Smooth muscle cell of the brain vasculature (primary cell): ENCODE results near the gene KCNH8.

Source experiments
- DNase-seq: peaks from one replicate; pipeline ENCODE4 v3.0.0-alpha.2; 2012; ENCODE audit warnings: low read depth, low spot score

The KCNH8 gene

GRCh38 chr3:19363071-19363470 lies 214.8 kb downstream of the KCNH8 start:
- no peak for DNase-seq

DNA sequence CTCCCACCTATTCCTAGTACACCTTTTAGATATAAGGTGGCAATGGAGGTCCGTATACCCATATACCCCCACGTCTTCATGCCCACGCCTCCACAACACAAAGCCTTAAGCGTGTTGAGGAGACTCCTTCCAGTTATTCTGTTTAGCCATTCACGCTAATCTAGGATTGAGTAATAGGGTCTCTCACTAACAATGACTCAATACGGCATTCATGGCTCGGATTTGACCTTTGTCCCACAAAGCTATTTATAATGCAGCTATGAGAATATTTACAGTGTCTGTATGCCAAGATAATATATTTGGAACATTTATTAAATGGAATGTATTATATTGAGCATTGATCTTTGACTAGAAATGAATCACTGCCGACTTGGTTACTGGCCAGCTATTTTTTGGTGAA lies 215.8 kb downstream of the KCNH8 start:
- no peak for DNase-seq

GRCh38 chr3:19365471-19365870 lies 217.2 kb downstream of the KCNH8 start:
- DNase-seq = no peak

GRCh38 chr3:19384868-19385267 lies 236.6 kb downstream of the KCNH8 start:
- DNase-seq = no peak

DNA sequence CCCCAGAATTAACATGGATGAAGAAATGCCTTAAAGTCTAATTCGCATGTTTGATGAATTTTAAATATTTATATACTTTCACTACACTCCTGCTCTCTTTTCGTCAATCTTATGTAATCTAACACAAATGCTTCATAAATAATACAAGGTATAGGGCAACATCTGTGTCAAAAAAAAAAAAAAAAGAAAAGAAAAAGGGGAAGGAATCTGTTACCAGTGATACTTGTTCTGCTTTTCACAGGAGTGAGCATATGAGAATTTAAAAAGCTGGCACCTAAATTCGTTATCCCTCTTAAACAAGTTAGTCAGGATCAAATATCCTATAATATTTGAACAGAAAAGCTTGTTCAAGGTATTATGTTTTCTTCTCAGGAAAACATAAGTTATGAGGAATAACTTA lies 243.8 kb downstream of the KCNH8 start:
- DNase-seq = no peak

DNA sequence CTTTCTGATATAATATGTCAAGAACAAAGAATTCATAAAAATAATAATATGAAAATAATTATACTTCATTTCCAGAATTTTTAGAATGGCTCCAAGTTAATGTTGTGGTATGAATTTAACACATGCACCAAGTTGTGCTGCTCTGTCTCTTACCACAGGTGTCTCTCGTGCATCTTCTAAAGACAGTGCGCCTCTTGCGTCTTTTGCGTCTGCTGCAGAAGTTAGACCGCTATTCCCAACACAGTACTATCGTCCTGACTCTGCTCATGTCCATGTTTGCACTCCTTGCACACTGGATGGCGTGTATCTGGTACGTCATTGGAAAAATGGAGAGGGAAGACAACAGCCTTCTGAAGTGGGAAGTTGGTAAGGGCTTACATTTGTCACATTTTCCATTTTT lies 246.6 kb downstream of the KCNH8 start:
- no peak for DNase-seq

- no peak for DNase-seq
Measured at GRCh38 chr3:19396726-19397125, 248.4 kb downstream of the KCNH8 start.

- DNase-seq = no peak
Measured at GRCh38 chr3:19399356-19399755, 251.0 kb downstream of the KCNH8 start.

DNA sequence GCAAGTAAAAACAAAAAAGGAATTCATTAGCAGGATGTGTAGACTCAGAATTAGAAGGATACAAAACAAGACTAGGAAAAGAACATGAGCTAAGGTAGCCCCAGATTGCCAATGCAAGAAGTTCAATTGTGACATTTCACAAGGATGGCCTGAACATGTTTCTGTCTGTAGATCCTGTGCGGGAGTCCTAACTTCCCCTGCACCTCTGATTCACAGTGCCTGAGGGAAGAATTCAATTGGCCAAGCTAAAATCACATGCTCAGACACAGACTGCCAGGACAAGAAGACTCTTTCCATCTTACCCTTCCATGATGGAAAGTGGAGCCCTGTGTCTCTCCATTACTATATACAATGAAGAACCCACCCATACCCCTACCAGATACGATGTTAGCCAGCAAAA lies 251.5 kb downstream of the KCNH8 start:
- DNase-seq = no peak

GRCh38 chr3:19420159-19420558 lies 271.8 kb downstream of the KCNH8 start:
- no peak for DNase-seq

GRCh38 chr3:19425825-19426224 lies 277.5 kb downstream of the KCNH8 start:
- DNase-seq = no peak

DNA sequence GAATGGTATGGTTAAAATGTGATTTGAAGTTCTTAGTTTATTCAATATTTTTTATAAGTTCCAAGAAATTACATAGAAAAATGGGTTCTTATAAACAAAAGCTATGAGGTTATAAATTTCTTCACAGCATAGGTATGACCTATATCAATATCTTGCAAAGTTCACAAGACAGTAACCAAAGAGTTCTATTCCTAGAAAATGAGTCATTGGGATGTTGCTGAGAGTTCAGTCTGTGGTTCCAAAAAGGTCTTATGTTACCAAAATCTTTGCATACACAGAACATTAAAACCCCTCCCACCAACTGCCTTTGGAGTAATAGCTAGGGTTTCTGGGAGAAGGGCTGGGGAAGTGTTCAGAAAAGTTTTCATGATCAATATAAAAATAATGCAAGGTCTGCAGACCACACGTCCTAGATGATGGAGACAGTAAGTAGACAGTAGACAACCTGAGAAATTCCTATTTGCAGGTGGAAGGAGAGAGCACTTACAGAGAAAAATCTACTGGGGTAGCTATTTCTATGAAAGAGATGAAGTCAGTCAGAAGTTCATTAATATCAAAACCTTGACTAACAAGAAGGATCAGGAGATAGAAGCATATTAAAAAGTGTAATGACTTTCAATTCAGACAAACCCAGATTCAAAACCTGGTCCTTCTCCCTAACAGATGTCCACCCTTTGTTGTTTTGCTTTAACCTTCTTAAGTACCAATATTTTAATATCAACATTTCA lies 279.3 kb downstream of the KCNH8 start:
- no peak for DNase-seq

DNA sequence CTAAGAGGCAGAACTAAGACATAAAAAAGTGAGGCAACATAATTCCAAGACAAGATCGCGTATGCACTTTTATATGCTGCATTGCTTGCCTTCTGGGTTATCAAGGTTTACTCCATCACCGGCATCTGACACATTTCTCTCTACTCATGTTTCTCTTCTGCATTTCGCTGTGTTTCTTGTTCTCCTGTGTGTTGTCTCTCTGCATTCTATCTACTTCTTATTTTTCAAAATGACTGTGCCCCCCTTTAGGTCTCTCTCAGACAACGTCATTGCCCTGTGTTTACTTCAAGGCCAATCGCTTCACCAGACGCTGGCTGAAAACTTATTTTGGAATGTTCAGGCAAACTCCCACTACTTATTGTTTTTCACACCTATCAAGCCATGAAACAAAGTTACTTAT lies 280.4 kb downstream of the KCNH8 start:
- DNase-seq = no peak

DNA sequence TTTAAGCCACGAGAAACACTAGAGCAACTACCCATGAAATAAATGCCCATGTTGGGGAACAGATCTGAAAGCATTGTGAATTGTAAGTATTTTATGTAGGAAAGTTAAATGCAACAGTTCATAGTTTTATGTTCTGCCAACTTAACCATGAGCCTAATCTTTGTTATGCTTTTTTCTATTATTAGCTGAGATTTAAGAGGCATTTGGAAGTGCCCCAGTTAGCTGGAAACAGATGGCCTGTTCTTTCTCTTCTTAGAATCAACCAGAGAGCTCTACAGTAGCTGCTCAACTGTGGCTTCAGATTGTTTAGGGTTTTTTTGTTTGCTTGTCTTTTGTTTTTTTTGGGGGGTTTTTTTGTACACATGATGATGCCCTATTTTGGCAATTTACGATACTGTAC lies 284.4 kb downstream of the KCNH8 start:
- no peak for DNase-seq

GRCh38 chr3:19436746-19437145 lies 288.4 kb downstream of the KCNH8 start:
- no peak for DNase-seq

DNA sequence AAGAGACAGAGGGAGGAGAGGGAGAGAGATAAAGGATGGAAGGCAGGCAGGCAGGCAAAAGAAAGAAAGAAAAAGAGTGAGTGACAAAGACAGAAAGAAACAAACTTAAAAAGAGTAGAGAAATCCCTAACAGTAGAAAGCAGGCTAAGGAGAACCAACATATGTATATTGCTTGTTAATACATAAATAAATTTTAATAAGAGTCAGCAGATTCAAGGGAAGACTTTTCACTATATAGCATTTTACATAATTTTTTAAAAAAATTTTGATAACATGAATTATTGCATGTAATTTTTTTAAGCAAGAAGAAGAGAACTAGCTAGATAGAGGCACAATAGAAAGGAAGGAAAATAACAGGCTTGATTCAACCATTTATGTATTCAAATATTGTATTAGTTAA lies 291.6 kb downstream of the KCNH8 start:
- no peak for DNase-seq

DNA sequence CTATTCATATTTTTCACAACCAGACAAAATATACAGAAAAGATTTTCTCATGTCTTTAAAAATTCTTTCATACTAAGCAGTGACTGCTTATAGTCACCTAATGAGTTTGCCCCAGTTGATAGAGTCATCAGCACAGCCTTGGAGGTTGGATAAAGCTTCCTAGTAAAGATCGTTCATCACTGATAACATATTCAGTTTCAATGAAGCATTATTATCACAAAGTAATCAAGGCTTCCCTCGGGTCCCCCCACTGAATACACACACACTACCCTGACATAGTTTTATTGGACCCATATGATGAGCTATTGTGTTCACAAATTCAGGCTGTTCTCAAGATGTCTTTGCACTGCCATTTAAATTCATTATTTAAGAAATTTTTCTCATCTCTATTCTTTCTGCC lies 297.8 kb downstream of the KCNH8 start:
- no peak for DNase-seq

DNA sequence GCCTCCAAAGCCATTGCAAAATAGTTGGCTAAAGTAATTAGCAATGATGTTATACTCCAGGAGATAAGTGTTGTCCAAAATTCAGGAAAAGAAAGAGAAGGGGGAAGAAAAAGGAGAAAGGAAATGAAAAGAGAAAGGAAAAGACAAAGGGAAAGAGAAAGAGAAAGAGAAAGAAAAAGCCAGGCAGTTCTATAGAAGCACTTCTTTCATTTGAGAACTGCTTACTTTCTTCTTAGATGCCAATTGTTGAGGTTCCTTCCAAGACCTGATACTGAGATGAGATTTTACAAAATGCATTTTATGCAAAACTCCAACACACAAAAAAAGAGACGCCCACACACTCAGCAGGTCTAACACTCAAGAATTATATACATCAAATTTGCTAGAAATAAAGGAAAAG lies 298.4 kb downstream of the KCNH8 start:
- no peak for DNase-seq

DNA sequence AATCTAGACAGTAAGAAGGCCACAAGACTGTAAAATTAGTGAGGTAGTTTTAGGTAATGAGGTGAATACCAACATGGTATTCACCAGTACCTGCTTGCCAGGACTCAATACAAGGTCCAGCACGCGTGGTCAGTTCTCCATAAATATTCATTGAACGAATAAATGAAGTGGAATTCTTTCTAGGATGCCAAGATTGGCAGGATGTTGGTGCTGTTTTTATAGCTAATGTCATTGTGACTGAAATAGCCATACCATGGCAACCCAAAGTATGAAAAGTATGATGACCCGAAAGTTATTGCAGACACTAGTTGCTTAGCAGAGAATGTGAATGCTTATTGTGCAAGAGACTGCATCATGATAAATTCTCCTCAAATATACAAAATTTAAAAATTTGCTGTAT lies 307.2 kb downstream of the KCNH8 start:
- DNase-seq = no peak

DNA sequence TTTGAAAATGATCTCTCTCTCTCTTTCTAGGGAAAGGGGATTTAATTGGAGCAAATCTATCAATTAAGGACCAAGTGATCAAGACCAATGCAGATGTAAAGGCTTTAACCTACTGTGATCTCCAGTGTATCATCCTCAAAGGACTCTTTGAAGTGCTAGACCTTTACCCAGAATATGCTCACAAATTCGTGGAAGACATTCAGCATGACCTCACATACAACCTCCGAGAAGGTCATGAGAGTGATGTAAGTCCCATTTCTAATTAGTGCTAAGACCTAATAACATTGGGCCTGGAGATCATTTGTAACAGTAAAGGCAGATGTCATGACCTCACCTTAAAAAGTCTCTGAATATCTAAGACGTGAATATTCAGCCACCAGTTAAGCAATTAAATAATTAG lies 308.4 kb downstream of the KCNH8 start:
- DNase-seq = no peak

- DNase-seq = no peak
Measured at GRCh38 chr3:19457449-19457848, 309.1 kb downstream of the KCNH8 start.

DNA sequence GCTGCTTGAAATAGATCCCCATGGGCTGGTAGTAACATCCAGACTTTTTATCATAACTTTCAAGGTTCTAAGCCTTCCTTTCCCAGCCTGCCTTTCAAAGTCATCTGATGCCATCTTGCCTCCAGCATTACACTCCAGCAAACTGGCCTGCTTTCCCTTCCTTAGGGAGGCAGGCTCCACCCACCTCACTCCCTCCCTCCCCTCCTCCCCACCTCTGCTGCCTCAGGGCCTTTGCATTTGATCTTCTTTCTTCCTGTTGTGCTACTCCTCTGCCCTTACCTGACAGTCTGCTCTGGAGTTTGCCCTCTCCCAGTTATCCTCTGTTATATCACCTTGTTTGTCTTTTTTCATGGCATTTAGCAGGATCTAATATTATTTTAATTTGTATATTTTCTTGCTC lies 319.5 kb downstream of the KCNH8 start:
- DNase-seq = no peak

DNA sequence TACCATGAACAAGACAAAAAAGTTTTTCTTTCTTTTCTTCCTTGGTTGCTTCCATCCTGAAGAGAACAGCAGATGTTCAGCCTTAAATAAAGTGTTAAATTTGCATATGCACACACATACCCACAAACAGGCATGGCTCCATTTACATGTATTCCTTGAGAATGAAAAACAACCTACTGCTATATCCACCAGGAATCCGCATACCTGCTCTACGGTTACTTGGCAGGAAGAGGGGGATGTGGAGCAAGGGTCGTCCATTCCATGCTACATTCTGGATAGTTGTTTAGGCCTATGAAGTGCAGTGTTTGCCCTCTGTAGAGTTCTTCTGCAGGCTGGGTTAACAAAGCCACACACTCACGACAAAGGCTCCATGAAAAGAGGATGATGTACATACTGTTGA lies 322.8 kb downstream of the KCNH8 start:
- DNase-seq = no peak

- DNase-seq = no peak
Measured at GRCh38 chr3:19473971-19474580, 325.8 kb downstream of the KCNH8 start.
